Measurements from ENCODE around the gene FSHR.

- TF ChIP-seq CTCF (IDR thresholded peaks at IDR 0.05) (no peak), POLR2A (IDR thresholded peaks at IDR 0.05) (no peak), POLR2AphosphoS5 (IDR thresholded peaks at IDR 0.05; ENCODE audit: insufficient read depth in 1 of 2, low read depth in 1 of 2) (no peak)
These were observed 37.7 kb upstream of the FSHR start for GRCh38 chr2:49192036-49192435.
